GM21723 (cell line): Measurements from ENCODE around the gene AIG1.
A peak's percentile ranks its signal among the peaks of the same experiment; 100 is the strongest.
"Not testable (repeated sequence)": the region's sequence is repeated elsewhere in the genome, so short reads cannot be mapped to it uniquely, and the experiment has no call there.

Source experiments
- ATAC-seq: cut with Tn5 transposase; IDR thresholded peaks from one replicate; pipeline ENCODE4 v1.9.1; 2021; ENCODE audit warnings: mild to moderate bottlenecking, moderate library complexity; ENCODE audit not compliant: unreplicated experiment

The AIG1 gene

GRCh38 chr6:143055213-143055612 lies 5.5 kb upstream of the AIG1 start:
- no peak for ATAC-seq

GRCh38 chr6:143055891-143056290 lies 4.8 kb upstream of the AIG1 start:
- no peak for ATAC-seq

- no peak for ATAC-seq
Observed at GRCh38 chr6:143058987-143059386, 1.7 kb upstream of the AIG1 start.

- peak; percentile 24 for ATAC-seq
Observed at GRCh38 chr6:143059663-143060353, 881 bp upstream of the AIG1 start.

- ATAC-seq = peak; percentile 75
Observed at GRCh38 chr6:143060354-143060805, 309 bp upstream of the AIG1 start.

GRCh38 chr6:143061597-143062385 lies 1.1 kb downstream of the AIG1 start:
- ATAC-seq = no peak

- no peak for ATAC-seq
Observed at GRCh38 chr6:143062551-143062950, 1.9 kb downstream of the AIG1 start.

- ATAC-seq = no peak
Observed at GRCh38 chr6:143063631-143064030, 2.9 kb downstream of the AIG1 start.

GRCh38 chr6:143064271-143064670 lies 3.6 kb downstream of the AIG1 start:
- no peak for ATAC-seq

- no peak for ATAC-seq
Observed at GRCh38 chr6:143064951-143065683, 4.4 kb downstream of the AIG1 start.

- ATAC-seq = no peak
Observed at GRCh38 chr6:143068001-143068400, 7.3 kb downstream of the AIG1 start.

- ATAC-seq = no peak
Observed at GRCh38 chr6:143074101-143074500, 13.4 kb downstream of the AIG1 start.

GRCh38 chr6:143074670-143075318 lies 14.1 kb downstream of the AIG1 start:
- no peak for ATAC-seq

- ATAC-seq = no peak
Observed at GRCh38 chr6:143078468-143079324, 18.0 kb downstream of the AIG1 start.

GRCh38 chr6:143079325-143079640 lies 18.6 kb downstream of the AIG1 start:
- no peak for ATAC-seq

- ATAC-seq = not testable (repeated sequence)
Observed at GRCh38 chr6:143082274-143082673, 21.6 kb downstream of the AIG1 start.

- not testable (repeated sequence) for ATAC-seq
Observed at GRCh38 chr6:143084019-143084418, 23.3 kb downstream of the AIG1 start.

- ATAC-seq = not testable (repeated sequence)
Observed at GRCh38 chr6:143087335-143087734, 26.6 kb downstream of the AIG1 start.

GRCh38 chr6:143087856-143088255 lies 27.2 kb downstream of the AIG1 start:
- ATAC-seq = no peak

GRCh38 chr6:143090314-143091044 lies 29.8 kb downstream of the AIG1 start:
- ATAC-seq = no peak
